ENCODE measurements around the gene EMILIN1.

EMILIN1 gene

GRCh38 chr2:27127883-27128667, 49.7 kb downstream of the EMILIN1 start (continued):
- TF ChIP-seq TSHZ2 (CRISPR knock-in tag; IDR thresholded peaks at IDR 0.05) (no peak), TCF4 (CRISPR knock-in tag; IDR thresholded peaks at IDR 0.05; ENCODE audit: borderline replicate concordance) (no peak), OSR1 (CRISPR knock-in tag; IDR thresholded peaks at IDR 0.05) (no peak), ZC3H10 (CRISPR knock-in tag; IDR thresholded peaks at IDR 0.05) (no peak), ARNTL (CRISPR knock-in tag; IDR thresholded peaks at IDR 0.05; ENCODE audit: borderline replicate concordance, low read depth) (no peak), POU6F1 (CRISPR knock-in tag; IDR thresholded peaks at IDR 0.05; ENCODE audit: borderline replicate concordance, low read depth) (no peak), ZFP3 (CRISPR knock-in tag; IDR thresholded peaks at IDR 0.05) (no peak), TOX (CRISPR knock-in tag; IDR thresholded peaks at IDR 0.05; ENCODE audit: borderline replicate concordance) (no peak), ESRRG (CRISPR knock-in tag; IDR thresholded peaks at IDR 0.05) (no peak), GLIS3 (CRISPR knock-in tag; IDR thresholded peaks at IDR 0.05) (no peak)

GRCh38 chr2:27128668-27129571, 50.5 kb downstream of the EMILIN1 start:
- TF ChIP-seq CREB5 (CRISPR knock-in tag; IDR thresholded peaks at IDR 0.05; ENCODE audit: low read depth): no peak
- no peak for TF ChIP-seq CSDC2 (CRISPR knock-in tag; IDR thresholded peaks at IDR 0.05)
- TF ChIP-seq TSHZ2 (CRISPR knock-in tag; IDR thresholded peaks at IDR 0.05): no peak
- no peak for TF ChIP-seq ZFP3 (CRISPR knock-in tag; IDR thresholded peaks at IDR 0.05)
- TF ChIP-seq OSR1 (CRISPR knock-in tag; IDR thresholded peaks at IDR 0.05): no peak
- no peak for TF ChIP-seq PATZ1 (CRISPR knock-in tag; IDR thresholded peaks at IDR 0.05; ENCODE audit: borderline replicate concordance)
- no peak for TF ChIP-seq ARNTL (CRISPR knock-in tag; IDR thresholded peaks at IDR 0.05; ENCODE audit: borderline replicate concordance, low read depth)
- no peak for TF ChIP-seq GLIS3 (CRISPR knock-in tag; IDR thresholded peaks at IDR 0.05)
- TF ChIP-seq TOX (CRISPR knock-in tag; IDR thresholded peaks at IDR 0.05; ENCODE audit: borderline replicate concordance): no peak
- TF ChIP-seq PPARA (CRISPR knock-in tag; IDR thresholded peaks at IDR 0.05; ENCODE audit: borderline replicate concordance): no peak

GRCh38 chr2:27130396-27130795, 52.0 kb downstream of the EMILIN1 start:
- no peak for ATAC-seq
- TF ChIP-seq POU6F1 (CRISPR knock-in tag; IDR thresholded peaks at IDR 0.05; ENCODE audit: borderline replicate concordance, low read depth) (no peak), ESRRG (CRISPR knock-in tag; IDR thresholded peaks at IDR 0.05) (no peak), ARNTL (CRISPR knock-in tag; IDR thresholded peaks at IDR 0.05; ENCODE audit: borderline replicate concordance, low read depth) (no peak), ZFP30 (CRISPR knock-in tag; IDR thresholded peaks at IDR 0.05) (no peak), ISL1 (CRISPR knock-in tag; IDR thresholded peaks at IDR 0.05) (no peak), ZFP3 (CRISPR knock-in tag; IDR thresholded peaks at IDR 0.05) (no peak), ZC3H10 (CRISPR knock-in tag; IDR thresholded peaks at IDR 0.05) (no peak), RARB (CRISPR knock-in tag; IDR thresholded peaks at IDR 0.05) (no peak)

More at GRCh38 chr2:27128668-27129571, 50.5 kb downstream of the EMILIN1 start:
- ATAC-seq: no peak
